ENCODE measurements around the gene NES. TPM values are rescaled to one million over a fixed set of nuclear protein-coding genes. Genes with fewer than 3 reads are reported as not detected.

NES gene
- total RNA-seq, 1 donor, result 44.5 TPM

GRCh38 chr1:156714830-156715229 lies 37.6 kb upstream of the NES start:
- no peak overlapping the region for H3K4me3 ChIP-seq (ENCODE audit: low read depth, low read length)
- no peak for DNase-seq (ENCODE audit: low read depth)
- TF ChIP-seq CTCF (IDR thresholded peaks at IDR 0.05; ENCODE audit: insufficient read depth, low read length), result no peak

- DNase-seq (ENCODE audit: low read depth), result peak; percentile 67
- no peak for TF ChIP-seq CTCF (IDR thresholded peaks at IDR 0.05; ENCODE audit: insufficient read depth, low read length)
- H3K4me3 ChIP-seq (ENCODE audit: low read depth, low read length), result no peak overlapping the region
These were observed 35.4 kb upstream of the NES start for GRCh38 chr1:156712626-156713025.

- peak; percentile 80 for DNase-seq (ENCODE audit: low read depth)
- TF ChIP-seq CTCF (IDR thresholded peaks at IDR 0.05; ENCODE audit: insufficient read depth, low read length), result no peak
- H3K4me3 ChIP-seq (ENCODE audit: low read depth, low read length), result no peak overlapping the region
These were observed 34.0 kb upstream of the NES start for GRCh38 chr1:156711011-156711817.

GRCh38 chr1:156709757-156710489 lies 32.7 kb upstream of the NES start:
- TF ChIP-seq CTCF (IDR thresholded peaks at IDR 0.05; ENCODE audit: insufficient read depth, low read length), result no peak
- DNase-seq (ENCODE audit: low read depth), result peak; percentile 88
- H3K4me3 ChIP-seq (ENCODE audit: low read depth, low read length), result no peak overlapping the region

GRCh38 chr1:156709031-156709430 lies 31.8 kb upstream of the NES start:
- no peak for DNase-seq (ENCODE audit: low read depth)
- no peak overlapping the region for H3K4me3 ChIP-seq (ENCODE audit: low read depth, low read length)
- TF ChIP-seq CTCF (IDR thresholded peaks at IDR 0.05; ENCODE audit: insufficient read depth, low read length), result no peak

GRCh38 chr1:156708218-156708661 lies 31.0 kb upstream of the NES start:
- DNase-seq (ENCODE audit: low read depth), result no peak
- TF ChIP-seq CTCF (IDR thresholded peaks at IDR 0.05; ENCODE audit: insufficient read depth, low read length), result no peak
- H3K4me3 ChIP-seq (ENCODE audit: low read depth, low read length), result no peak overlapping the region
